Endothelial cell (in vitro differentiated cells): ENCODE data around the gene NACA2. TPM values are rescaled to one million over a fixed set of nuclear protein-coding genes. Genes with fewer than 3 reads are reported as not detected.

Source experiments
- DNase-seq: peaks from one replicate; pipeline ENCODE4 v3.0.0; 2021; ENCODE audit warnings: low spot score
- H3K27ac Mint-ChIP-seq: one replicate; pipeline ENCODE4 v1.8.0; 2021; ENCODE audit warnings: mixed read lengths, inconsistent platforms; ENCODE audit not compliant: unreplicated experiment
- H3K27me3 Mint-ChIP-seq: one replicate; pipeline ENCODE4 v1.8.0; 2021; ENCODE audit warnings: mild to moderate bottlenecking, moderate library complexity, mixed read lengths, inconsistent platforms; ENCODE audit not compliant: unreplicated experiment
- H3K36me3 Mint-ChIP-seq: one replicate; pipeline ENCODE4 v1.8.0; 2021; ENCODE audit warnings: mild to moderate bottlenecking, low read depth, mixed read lengths, inconsistent platforms; ENCODE audit not compliant: unreplicated experiment
- H3K4me1 Mint-ChIP-seq: one replicate; pipeline ENCODE4 v1.8.0; 2021; ENCODE audit warnings: mild to moderate bottlenecking, mixed read lengths, inconsistent platforms; ENCODE audit not compliant: unreplicated experiment
- H3K4me3 Mint-ChIP-seq: one replicate; pipeline ENCODE4 v1.8.0; 2021; ENCODE audit warnings: mild to moderate bottlenecking, mixed read lengths, inconsistent platforms; ENCODE audit not compliant: unreplicated experiment
- H3K9me3 Mint-ChIP-seq: one replicate; pipeline ENCODE4 v1.8.0; 2021; ENCODE audit warnings: mixed read lengths, inconsistent platforms; ENCODE audit not compliant: unreplicated experiment
- CTCF ChIP-seq: fragments of 200-600 bp; sonication (generic); IDR thresholded peaks from one replicate; pipeline ENCODE4 v1.5.0; 2021; ENCODE audit warnings: antibody characterized with exemption; ENCODE audit not compliant: unreplicated experiment
- total RNA-seq: library from RNA; stranded (reverse); fragmentation: NEBNext Ultra II Directional; extraction: Animal tissue kit (Norgen Biotek cat#: 25700); gene quantifications from one replicate; pipeline ENCODE4 v1.2.1, GENCODE V29; 2021; ENCODE audit not compliant: unreplicated experiment

NACA2 gene
- total RNA-seq, 1 donor from 2014 or later: not detected

DNA sequence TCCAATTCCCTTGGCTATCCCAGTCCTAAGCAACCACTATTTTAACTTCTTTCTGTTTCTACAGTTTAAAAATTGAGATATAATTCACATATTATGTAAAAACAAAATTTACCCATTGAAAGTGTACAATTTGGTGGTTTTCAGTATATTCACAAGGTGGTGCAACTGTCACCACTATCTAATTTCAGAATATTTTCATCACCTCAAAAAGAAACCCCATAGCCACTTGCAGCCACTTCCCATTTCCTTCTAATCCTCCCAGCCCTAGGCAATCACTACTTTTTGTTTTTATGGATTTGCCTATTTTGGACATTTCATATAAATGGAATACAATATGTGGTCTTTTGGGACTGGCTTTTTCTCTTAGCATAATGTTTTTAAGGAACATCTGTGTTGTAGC is 36.1 kb upstream of the NACA2 start:
- H3K27me3 Mint-ChIP-seq: no peaks in the 10 kb centered on the region
- H3K4me1 Mint-ChIP-seq: no peaks in the 10 kb centered on the region
- DNase-seq: no peak
- no peak overlapping the region for H3K4me3 Mint-ChIP-seq
- no peaks in the 10 kb centered on the region for H3K9me3 Mint-ChIP-seq
- H3K36me3 Mint-ChIP-seq: no peaks in the 10 kb centered on the region
- TF ChIP-seq CTCF: no peak
- no peak overlapping the region for H3K27ac Mint-ChIP-seq

DNA sequence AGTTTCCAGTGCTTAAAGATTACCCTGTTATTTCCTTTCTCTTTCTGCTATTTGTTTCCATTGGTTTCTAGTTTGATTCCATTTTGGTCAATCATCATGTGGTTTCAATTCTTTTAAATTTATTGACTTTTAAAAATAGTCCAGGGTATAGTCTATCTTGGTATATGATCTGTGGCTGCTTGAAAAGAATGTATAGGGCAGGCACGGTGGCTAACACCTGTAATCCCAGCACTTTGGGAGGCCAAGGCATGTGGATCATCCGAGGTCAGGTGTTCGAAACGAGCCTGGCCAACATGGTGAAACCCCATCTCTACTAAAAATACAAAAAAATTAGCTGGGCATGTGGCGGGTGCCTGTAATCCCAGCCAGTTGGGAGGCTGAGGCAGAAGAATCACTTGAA is 34.5 kb upstream of the NACA2 start:
- H3K4me3 Mint-ChIP-seq: no peak overlapping the region
- H3K27me3 Mint-ChIP-seq: no peaks in the 10 kb centered on the region
- no peak for DNase-seq

DNA sequence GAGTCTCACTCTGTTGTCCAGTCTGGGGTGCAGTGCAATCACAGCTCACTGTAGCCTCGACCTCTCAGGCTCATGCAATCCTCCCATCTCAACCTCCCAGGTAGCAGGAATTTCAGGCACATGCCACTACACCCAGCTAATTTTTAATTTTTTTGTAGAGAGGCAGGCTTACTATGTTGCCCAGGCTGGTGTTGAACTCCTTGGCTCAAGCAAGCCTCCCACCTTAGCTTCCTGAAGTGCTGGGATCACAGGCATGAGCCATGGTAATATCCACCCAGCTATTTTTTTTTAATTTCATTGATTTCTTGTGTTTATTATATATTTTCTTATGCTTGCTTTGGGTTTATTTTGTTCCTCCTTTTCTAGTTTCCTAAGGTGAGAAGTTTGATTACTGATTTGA is 33.9 kb upstream of the NACA2 start:
- no peaks in the 10 kb centered on the region for H3K27me3 Mint-ChIP-seq
- H3K9me3 Mint-ChIP-seq: no peaks in the 10 kb centered on the region
- DNase-seq: no peak
- TF ChIP-seq CTCF: no peak
- H3K36me3 Mint-ChIP-seq: no peaks in the 10 kb centered on the region
- H3K4me3 Mint-ChIP-seq: no peak overlapping the region
- H3K4me1 Mint-ChIP-seq: no peaks in the 10 kb centered on the region
- H3K27ac Mint-ChIP-seq: no peak overlapping the region

More for the DNA sequence above, 34.5 kb upstream of the NACA2 start:
- Mint-ChIP-seq H3K4me1 (no peaks in the 10 kb centered on the region), H3K27ac (no peak overlapping the region), H3K36me3 (no peaks in the 10 kb centered on the region), H3K9me3 (no peaks in the 10 kb centered on the region)
- no peak for TF ChIP-seq CTCF

GRCh38 chr17:61621317-61621716 is 30.3 kb upstream of the NACA2 start:
- H3K4me1 Mint-ChIP-seq: no peaks in the 10 kb centered on the region
- H3K9me3 Mint-ChIP-seq: peaks cover 11% of the 10 kb centered on the region
- H3K36me3 Mint-ChIP-seq: no peaks in the 10 kb centered on the region
- no peak overlapping the region for H3K4me3 Mint-ChIP-seq
- no peaks in the 10 kb centered on the region for H3K27me3 Mint-ChIP-seq
- no peak for TF ChIP-seq CTCF
- H3K27ac Mint-ChIP-seq: no peak overlapping the region
- no peak for DNase-seq

DNA sequence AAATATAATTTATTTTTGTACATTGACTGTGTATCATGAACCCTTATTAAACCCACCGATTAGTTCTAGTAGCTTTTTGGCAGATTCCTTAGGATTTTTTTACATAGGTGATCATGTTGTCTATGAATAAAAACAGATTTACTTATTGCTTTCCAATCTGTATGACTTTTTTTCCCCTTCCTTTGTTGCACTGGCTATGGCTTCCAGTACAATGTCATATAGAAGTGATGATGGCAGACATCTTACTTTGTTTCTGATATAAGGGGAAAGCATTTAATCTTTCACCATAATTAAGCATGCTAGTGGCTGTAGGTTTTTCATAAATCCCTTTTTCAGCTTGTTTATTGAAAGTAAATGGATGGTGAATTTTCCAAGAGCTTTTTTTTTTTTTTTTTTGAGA is 28.9 kb upstream of the NACA2 start:
- no peak for TF ChIP-seq CTCF
- Mint-ChIP-seq H3K27ac (no peak overlapping the region), H3K27me3 (no peaks in the 10 kb centered on the region), H3K9me3 (peaks cover 11% of the 10 kb centered on the region), H3K4me3 (no peak overlapping the region), H3K4me1 (no peaks in the 10 kb centered on the region), H3K36me3 (no peaks in the 10 kb centered on the region)
- DNase-seq: no peak
